NOMO-1 treated with dmso at 0.1 percent for 144 hours (cell line): ENCODE measurements around the gene CDK11A.
"Not testable (repeated sequence)": the region's sequence is repeated elsewhere in the genome, so short reads cannot be mapped to it uniquely, and the experiment has no call there.

Experiments used
- DNase-seq: peaks from one replicate; lab custom pipeline; 2025; ENCODE audit not compliant: unreplicated experiment; lab: John Stamatoyannopoulos, UW

Gene CDK11A

DNA sequence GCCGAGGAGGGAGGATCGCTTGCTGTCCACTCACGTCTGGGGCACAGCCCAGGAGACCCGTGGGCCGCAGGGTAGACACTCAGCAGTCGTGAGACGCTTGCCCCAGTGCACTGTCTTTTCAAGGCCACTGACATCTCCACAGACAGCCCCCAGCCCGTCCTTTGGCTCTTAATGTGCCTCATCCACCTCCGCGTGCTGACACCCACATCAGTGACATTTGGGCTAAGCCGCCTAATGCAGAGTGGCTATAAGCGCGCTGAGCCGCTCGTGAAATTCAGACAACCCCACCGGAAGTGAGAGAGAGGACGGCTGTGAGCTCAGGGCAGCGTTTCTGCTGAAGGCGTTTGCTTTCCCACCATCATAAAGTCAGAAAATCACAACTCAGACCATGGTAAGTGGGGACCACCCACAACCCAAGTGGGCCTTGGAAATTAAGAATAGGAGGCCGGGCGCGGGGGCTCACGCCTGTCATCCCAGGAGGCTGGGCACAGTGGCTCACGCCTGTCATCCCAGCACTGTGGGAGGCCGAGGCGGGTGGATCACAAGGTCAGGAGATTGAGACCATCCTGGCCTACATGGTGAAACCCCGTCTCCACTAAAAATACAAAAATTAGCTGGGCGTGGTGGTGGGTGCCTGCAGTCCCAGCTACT lies 40.0 kb downstream of the CDK11A start:
- no peak for DNase-seq

DNA sequence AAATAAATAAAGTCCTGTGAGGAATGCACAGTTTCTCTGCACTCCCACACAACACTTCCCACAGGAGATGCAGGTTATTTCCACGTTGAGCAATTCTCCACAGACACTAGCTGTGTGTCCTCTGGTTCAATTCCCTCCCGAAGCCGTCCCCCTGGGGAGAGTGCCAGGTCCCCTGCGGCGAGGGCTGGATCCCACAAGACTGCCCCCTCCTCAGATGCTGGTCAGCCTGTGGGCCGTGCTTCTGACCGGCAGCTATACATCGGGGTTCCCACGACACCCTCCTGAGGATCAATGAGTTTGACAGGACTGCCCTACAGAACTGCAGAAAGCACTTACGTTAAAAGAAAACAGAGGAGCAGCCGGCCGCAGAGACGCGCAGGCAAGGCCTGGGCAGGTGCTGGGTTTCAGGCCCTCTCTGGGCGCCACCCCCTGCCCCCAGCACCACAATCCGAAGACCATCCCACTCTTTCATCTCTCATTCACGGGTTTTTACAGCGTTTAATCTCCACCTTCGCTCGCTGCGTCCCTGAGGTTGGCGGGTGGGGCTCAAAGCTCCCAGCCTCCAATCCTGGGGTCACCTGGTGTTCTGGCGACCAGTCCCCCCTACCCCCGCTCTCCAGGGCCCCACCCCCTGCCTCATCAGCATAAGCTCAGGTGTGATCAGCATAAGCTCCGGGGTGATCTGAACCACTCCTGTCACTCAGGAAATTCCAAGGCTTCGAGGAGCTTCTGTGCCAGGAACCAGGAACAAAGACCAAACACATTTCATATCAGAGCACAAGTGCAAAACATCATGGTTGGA lies 40.9 kb downstream of the CDK11A start:
- DNase-seq, result no peak

DNA sequence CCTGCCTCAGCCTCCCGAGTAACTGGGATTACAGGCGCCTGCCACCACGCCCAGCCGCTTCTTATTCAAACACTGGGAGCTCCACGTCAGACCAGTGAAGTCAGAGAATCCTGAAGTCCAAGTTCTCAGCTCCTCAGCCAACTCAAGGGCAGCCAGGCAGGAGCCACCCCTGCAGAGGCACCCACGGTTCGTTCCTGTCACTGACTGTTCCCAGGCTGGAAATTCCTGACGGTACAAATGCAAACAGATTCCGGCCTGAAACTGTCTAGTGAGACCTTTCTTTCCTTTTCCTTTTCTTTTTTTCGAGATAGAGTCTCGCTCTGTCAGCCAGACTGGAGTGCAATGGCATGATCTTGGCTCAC lies 43.3 kb downstream of the CDK11A start:
- DNase-seq, result no peak

DNA sequence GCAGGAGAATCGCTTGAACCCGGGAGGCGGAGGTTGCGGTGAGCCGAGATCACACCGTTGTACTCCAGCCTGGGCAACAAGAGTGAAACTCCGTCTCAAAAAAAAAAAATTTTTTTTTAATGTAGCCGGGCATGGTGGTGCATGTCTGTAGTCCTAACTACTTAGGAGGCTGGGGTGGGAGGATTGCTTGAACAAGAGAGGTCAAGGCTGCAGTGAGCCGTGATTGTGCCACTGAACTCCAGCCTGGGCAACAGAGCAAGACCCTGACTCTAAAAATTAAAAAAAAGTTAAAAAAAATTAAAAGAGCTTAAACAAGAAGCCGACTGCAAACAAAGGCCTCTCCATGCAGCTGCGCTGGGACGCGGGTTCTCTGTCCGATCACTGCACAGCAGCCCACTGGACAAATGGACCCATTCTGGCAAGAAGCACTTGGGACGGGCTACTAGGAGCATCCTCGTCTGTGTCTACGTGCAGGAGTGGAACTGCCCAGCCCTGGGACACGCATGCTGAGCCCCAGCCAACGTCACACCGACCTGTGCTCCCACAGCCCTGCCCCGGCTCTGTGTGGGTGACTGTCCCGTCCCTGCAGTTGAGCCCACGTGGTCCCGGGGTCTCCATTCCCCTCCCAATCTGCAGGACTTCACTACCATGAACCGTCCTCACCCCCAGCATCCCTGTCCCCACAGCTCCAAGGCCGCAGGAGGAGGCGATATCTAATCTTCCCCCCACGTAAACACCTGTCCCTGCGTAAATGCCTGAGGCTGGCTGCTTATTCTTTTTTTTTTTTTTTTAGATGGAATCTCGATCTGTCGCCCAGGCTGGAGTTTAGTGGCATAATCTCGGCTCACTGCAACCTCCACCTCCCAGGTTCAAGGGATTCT lies 43.9 kb downstream of the CDK11A start:
- DNase-seq, result no peak

GRCh38 chr1:1678581-1679380 lies 45.4 kb downstream of the CDK11A start:
- DNase-seq, result no peak

DNA sequence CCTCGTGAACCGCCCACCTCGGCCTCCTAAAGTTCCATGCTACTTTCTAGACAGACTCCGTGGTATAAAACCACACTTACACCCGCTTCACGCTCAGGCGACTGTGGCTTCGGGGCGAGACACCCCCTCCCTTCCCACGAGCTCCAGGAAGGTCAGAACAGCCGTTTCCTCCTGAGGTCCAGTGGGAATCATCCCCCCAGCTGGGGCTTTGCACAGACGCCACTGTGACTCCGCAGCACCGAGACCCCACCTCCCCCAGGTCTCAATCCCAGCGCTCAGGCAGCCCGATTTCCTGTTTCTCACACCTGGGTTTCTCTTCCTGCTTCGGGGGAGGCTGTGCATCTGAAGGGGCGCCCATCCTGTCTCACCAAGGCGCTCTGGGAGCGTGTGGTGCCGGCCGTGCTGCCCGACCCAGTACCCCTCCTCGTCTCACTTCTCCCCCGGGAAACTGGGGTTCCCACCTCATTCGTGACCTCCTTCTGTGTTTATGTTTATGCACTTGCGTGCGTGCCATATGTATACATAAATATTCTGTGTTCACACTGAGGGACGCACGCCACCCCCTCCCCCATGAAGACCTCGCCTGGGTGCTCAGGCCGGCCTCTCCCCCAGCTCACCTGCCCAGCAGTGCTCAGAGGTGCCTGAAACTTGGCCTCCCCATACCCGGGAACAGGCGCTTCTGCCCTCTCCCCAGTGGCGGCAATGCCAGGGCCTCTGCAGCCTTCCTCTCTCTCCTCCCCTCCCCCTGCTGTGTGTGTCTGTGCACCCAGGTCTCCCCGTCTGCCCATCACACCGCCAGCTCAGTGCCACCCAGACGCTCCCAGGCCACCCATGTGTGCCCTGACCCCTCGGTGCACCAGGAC lies 46.2 kb downstream of the CDK11A start:
- DNase-seq, result no peak

- DNase-seq, result not testable (repeated sequence)
Measured at GRCh38 chr1:1676087-1676486, 48.1 kb downstream of the CDK11A start.

- not testable (repeated sequence) for DNase-seq
Measured at GRCh38 chr1:1675218-1675617, 48.9 kb downstream of the CDK11A start.

- not testable (repeated sequence) for DNase-seq
Measured at GRCh38 chr1:1674806-1675205, 49.4 kb downstream of the CDK11A start.

GRCh38 chr1:1672181-1672965 lies 51.8 kb downstream of the CDK11A start:
- DNase-seq, result no peak

DNA sequence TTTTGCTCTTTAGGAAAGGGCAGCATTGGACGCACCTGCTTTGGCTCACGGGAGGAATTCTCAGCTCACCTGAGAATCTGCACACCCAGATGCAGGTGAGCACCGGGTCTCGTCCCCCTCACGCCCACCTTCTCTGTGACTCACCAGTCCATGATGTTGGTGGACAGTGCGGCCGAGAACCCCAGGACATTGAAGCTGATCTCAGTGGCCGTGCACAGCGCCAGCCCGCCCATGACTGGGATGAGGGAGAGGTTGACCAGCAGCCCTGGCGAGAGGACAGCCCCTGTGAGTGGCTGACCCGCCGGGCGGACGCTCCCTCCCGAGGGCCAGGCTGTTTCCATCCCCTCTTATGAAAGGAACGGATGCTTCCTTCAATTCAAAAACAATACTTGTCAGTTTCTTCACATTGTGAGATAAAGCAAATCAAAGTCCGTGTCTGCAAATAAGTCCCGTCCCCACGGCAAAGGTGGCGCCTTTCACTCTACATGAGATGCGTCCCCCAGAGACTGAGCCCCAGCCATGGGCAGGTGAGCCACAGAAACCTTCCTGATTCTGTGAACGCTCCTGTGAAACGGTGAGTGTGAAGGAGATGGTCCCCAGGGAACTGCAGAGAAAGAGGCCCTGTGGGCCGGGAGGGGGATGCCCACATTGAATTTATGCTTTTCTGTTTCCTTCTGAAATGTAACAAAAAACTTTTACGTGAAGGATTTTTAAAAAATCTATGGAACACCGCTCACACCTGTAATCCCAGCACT lies 52.6 kb downstream of the CDK11A start:
- no peak for DNase-seq

- no peak for DNase-seq
Measured at GRCh38 chr1:1670866-1671265, 53.3 kb downstream of the CDK11A start.

- no peak for DNase-seq
Measured at GRCh38 chr1:1669468-1670440, 54.4 kb downstream of the CDK11A start.

DNA sequence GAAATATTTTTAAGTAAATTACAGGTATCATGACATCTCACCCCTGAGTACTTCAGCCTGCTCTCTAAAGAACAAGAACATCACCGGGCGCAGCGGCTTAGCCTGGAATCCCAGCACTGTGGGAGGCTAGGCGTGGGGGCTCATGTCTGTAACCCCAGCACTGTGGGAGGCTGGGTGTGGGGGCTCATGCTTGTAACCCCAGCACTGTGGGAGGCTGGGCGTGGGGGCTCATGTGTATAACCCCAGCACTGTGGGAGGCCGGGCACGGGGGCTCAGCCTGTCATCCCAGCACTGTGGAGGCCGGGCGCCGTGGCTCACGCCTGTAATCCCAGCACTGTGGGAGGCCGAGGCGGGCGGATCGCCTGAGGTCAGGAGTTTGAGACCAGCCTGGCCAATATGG lies 57.6 kb downstream of the CDK11A start:
- no peak for DNase-seq

- DNase-seq, result no peak
Measured at GRCh38 chr1:1665815-1666251, 58.3 kb downstream of the CDK11A start.

DNA sequence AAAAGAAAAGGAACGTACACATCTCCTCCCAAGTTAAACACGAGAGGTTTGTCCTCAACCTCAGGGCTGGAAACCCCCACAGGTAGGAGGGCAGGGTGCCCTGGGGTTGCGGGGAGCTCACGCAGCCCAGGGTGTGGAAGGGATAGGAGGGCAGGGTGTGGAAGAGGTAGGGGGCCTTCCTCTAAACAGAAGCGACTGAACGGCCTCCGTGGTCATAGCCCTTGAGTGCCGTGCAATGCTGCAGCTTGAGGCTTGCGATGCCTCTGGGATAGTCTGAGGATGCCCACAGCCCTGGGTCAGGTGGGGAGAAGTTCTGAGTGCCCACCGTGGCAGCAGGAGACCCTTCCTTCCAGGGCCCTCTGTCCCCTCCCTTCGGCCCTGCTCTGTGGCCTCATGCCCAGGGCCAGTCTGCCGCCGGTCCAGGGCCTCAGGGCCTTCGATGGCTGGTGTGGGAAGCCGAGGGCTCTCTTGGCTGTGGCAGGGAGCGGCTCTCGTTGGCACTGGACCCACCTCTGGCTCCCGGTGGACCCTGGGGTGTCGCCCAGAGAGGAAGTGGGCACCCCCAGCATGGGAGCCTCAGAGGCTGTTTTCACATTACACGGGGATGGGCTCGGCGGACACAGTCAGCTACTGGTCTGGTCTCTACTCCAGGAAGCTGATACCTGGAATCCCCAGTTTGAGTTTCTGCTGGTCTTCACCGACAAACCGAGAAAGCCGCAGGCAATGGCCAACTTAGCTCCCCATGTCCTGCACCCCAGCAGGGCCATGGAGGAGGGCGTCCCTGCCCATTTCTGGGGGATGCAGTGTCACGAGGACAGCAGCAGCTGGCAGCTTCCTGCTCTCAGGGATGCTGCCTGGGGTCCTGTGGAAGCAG lies 59.0 kb downstream of the CDK11A start:
- no peak for DNase-seq
